GM18870 (cell line): ENCODE results near the gene PTPRCAP.
"Not testable (repeated sequence)": the region's sequence is repeated elsewhere in the genome, so short reads cannot be mapped to it uniquely, and the experiment has no call there.

Experiments
- ATAC-seq: cut with Tn5 transposase; IDR thresholded peaks from one replicate; pipeline ENCODE4 v1.9.1; 2021; ENCODE audit warnings: moderate library complexity; ENCODE audit not compliant: unreplicated experiment

PTPRCAP gene, protein sequence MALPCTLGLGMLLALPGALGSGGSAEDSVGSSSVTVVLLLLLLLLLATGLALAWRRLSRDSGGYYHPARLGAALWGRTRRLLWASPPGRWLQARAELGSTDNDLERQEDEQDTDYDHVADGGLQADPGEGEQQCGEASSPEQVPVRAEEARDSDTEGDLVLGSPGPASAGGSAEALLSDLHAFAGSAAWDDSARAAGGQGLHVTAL

DNA sequence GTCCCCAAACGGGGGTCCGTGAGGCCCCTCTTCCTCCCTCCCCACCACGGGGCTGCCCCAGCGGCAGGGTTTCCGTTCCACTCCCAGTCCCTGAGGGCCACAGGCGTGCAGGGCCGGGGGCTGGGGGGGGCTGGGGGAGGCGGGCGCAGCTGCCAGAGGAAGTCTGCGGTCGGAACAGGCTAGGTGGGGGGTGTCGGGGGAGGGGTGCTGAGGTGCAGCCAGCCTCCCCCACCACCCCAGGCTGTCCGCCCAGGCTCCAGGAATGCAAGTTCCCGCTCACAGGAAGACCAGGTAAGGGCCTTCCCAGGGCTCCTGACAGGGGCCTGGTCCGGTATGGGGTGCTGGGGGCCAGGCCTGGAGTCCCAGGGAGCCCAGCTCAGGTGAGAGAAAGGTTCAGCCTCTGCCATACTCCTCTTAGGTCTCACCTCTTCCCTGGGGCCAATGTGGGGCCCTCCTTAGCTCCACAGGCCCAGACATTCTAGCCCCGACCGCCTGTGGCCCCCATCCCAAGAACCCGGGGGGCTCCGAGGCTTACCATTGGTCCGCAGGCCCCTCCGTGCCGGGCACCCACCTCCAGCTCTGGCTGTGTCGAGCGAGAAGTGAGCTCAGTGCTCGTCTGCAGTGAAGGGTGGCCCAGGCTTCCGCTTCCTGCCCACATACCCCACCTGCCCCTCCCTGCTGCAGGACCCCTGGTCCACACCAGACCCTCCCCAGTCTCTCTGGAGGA is at the start of gene PTPRCAP:
PTPRCAP (minus strand) TSS at position 601 of the 727 bp plus-strand sequence; CDS start at position 538, 63 bp downstream.
- no peak for ATAC-seq

DNA sequence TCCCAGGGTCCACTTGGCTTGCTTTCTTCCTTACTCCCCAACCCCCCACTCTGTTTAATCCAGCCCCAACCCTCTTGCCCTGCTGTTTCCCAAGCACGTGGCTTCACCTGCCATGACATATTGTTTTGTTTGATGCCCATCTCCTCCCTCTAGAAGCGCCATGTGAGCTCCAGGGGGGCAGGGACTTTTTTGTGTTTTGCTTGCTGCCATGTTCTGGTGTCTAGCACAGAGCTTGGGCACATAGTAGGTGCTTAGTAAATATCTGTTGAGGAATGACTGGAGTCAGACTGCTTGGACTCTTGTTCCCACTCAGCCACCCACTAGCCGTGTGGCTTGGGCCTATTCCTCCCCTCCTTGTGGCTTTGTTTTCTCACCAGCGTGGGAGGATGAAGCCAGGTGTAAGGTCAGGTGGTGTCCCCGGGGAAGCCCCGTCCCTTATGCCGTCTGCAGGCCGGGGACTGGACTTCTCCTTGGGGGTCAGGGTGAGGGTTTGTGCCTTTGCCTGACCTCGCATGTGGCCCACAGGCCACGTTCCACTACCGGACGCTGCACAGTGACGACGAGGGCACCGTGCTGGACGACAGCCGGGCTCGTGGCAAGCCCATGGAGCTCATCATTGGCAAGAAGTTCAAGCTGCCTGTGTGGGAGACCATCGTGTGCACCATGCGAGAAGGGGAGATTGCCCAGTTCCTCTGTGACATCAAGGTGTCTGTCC is 49.2 kb upstream of the PTPRCAP start:
- peak; percentile 28 for ATAC-seq

DNA sequence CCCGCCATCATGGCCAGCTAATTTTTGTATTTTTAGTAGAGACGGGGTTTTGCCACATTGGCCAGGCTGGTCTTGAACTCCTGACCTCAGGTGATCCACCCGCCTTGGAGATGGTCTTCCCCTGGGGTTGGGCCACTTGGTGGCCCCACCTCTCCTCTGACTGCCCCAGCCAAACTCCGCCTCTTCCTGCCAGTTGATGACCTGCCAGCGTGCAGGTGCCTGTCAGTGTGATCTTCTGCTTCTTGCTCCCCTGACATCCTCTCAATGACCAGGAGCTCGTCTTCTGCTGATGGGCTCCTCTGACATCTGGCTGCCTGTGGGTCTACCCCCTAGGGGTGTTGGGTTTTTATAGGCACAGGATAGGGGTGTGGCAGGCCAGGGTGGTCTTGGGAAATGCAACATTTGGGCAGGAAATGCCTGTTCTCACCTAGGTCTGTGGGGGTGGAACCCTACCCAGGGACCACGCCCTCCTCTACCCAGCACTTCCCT is 48.4 kb upstream of the PTPRCAP start:
- ATAC-seq: not testable (repeated sequence)

DNA sequence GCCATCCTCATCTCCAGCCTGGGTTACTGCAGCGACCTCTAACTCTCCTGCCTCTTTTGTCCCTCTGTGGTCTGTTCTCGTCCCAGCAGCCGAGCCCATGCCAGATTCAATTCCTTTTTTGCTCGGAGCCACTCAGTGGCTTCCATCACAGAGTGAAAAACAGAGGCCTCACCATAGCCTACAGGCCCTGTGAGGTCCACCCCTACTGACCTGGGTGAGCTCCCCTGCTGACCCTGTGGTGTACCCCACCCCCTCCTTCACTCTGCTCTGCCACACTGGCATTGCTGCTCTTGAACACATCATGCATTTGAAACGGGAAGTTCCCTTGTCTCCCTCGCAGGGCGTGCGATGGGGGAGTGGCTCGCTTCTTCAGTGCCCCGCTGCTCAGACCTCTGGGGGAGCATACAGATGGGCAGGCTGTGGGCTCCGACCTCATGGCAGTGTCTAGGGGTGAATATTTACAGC is 47.4 kb upstream of the PTPRCAP start:
- no peak for ATAC-seq

DNA sequence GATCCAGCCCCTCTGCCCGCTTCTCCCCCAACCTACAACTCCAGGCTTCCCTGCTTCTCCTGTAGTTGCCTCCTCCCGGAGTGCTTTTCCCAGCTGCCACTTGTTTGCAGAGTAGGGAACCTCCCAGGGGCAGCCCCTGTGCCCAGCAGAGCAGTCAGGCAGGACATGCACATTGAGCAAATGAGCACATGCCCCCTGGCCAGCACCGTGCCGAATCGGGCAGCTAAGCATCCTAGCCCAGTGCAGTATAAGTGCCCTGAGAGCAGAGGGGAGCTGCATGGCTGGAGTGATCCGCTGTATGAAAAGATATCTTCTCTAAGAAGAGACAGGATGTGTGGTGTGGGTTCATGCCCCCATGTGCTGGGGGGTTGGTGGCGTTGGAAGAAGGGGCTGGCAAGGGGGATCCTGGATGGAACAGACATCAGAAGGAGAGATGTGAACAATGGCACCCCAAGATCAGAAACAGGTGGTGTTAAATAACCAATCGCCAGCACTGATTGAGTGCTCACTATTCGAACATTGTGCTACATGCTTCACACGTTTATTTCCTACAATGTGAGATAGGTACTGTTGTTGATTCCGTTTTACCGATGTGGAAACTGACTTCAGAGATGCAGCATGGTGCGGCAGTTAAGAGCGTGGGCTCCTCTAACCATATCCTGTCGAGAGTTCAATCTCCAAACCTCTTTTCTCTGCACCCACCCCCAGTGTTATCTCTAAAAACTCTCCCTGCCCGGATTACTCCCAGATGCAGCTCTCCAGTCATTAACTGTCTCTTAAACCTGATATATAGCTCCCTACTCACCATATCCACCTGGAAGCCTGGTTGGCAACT is 46.6 kb upstream of the PTPRCAP start:
- no peak for ATAC-seq

DNA sequence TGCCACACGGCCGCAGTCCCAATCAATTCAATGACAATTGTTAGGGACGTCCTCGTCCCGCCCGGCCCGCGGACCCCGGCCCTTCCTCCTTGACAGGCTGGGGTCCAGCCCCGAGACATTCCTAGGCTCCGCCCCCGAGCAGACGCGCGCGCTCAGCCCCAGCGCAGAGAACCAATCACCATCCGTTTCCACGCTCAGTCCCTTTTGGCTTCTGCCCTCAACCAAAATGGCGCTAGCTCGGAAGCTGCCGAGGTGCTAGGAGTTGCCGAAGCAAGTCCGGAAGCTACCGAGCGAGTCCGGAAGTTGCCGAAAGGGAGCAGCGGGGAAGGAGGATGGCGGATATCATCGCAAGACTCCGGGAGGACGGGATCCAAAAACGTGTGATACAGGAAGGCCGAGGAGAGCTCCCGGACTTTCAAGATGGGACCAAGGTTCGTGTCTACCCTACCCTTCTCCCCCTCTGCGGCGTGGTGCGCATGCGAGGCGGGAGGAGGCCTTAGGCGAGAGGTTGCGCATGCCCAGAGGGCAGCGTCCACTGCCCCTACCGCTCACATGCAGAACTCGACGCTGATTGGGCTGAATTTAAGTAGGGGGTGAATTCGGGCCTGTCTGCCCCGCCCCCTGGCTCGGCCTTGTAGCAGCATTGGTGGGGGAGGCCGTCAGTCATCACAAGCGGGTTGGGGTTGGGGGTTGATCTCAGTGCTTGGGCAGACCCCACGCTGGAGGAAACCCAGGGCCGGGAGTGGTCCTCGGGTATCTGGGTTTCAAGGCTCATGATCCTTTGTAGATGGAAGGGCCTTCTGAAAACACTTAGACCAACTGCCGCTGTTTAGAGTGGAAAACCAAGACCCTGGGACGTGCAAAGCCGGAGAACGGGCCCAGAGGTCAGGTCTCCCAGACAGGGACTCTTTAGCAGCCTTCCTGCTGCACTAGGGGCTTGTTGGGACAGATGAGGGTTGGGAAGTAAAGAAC is 45.6 kb upstream of the PTPRCAP start, which contains the start of gene AIP:
AIP (plus strand) TSS at position 200 of the 972 bp plus-strand sequence; CDS start at position 333, 133 bp downstream.
- peak; percentile 75 for ATAC-seq

DNA sequence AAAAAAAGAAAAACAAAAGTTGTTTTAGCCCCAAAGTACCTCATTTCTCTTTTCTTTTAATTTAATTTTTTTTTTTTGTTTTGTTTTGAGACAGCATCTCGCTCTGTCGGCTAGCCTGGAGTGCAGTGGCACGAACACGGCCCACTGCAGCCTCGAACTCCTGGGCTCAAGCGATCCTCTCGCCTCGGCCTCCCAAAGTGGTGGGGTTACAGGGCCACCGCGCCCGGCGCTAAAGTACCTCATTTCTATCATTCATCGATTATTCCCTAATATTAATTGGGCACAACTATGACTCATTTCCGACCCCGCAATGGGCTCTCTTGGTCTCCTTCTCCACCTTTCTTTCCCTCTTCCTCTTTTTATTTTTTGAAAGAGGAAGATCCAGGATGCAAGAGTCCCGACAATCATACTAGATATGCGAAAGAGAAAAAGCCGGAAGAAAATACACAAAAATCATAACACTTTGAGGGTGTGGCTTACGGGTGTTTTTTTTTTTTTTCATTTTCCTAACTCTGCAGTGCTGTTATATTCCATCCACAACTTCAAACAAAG is 44.9 kb upstream of the PTPRCAP start:
- ATAC-seq: no peak

DNA sequence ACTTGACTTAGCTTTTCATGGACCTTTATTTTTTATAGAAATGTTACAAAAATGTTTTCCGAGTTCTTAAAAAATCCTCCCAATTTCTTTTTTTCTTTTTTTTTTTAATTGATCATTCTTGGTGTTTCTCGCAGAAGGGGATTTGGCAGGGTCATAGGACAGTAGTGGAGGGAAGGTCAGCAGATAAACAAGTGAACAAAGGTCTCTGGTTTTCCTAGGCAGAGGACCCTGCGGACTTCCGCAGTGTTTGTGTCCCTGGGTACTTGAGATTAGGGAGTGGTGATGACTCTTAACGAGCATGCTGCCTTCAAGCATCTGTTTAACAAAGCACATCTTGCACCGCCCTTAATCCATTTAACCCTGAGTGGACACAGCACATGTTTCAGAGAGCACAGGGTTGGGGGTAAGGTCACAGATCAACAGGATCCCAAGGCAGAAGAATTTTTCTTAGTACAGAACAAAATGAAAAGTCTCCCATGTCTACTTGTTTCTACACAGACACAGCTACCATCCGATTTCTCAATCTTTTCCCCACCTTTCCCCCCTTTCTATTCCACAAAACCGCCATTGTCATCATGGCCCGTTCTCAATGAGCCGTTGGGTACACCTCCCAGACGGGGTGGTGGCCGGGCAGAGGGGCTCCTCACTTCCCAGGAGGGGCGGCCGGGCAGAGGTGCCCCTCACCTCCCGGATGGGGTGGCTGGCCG is 40.0 kb upstream of the PTPRCAP start:
- not testable (repeated sequence) for ATAC-seq

DNA sequence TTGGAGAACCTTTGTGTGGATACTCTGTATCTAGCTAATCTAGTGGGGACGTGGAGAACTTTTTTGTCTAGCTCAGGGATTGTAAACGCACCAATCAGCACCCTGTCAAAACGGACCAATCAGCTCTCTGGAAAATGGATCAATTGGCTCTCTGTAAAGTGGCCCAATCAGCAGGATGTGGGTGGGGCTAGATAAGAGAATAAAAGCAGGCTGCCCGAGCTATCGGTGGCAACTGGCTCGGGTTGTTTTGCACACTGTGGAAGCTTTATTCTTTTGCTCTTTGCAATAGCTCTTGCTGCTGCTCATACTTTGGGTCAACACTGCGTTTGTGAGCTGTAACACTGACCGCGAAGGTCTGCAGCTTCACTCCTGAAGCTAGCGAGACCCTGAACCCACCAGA is 39.2 kb upstream of the PTPRCAP start:
- ATAC-seq: not testable (repeated sequence)

DNA sequence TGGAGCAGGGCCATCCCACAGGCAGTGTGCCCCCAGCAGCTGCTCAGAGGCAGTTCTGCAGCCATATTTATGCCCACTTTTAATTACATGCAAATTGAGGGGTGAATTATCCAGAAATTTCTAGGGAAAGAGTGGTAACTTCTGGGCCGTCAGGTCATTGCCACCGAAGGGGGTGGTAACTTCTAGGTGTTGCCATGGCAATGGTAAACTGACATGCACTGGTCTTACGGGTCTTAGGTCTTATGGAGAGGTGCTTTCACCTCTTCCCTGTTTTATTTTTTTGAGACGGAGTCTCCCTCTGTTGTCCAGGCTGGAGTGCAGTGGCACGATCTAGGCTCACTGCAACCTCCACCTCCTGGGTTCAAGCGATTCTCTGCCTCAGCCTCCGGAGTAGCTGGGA is 35.4 kb upstream of the PTPRCAP start:
- ATAC-seq: no peak

DNA sequence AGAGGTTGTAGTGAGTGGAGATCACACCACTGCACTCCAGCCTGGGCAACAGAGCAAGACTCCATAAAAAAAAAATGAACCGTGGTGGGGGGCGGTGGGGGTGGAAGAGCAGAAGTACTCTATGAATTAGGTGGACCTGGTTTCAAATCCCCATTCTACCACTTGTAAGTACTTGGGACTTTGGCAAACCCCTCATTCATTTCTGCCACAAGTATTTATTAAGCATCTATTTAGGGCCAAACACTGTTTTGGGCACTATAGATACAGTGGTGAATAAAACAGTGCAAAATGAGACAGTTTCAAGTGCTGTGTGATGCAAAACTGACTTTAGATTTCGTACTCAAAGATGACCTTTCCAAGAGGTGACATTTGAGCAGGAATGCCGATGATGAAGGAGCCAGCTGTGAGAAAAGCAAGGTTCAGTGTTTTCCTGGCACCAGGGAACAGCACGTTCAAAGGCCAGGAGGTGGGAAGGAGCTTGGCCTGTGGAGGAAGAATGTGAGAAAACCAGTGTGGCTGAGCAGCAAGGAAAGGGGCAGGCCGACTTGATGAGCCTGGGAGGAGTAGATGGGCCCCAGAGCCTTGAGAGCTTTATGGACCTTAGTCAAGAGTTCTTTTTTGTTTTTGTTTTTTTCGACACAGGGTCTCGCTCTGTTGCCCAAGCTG is 33.0 kb upstream of the PTPRCAP start:
- ATAC-seq: no peak

DNA sequence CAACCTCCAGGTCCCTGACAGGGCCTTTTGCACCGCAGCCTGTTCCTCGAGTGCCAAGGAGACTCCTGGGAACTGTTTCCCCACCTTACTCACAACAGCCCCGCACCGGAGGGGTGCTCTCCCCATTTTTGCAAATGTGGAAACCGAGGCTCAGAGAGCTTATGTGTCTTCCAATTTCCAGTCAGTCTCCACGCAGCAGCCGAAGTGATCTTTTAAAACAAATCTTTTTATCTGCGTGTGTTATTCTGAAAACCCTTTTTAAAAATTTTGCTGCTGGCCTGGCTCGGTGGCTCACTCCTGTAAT is 32.0 kb upstream of the PTPRCAP start:
- no peak for ATAC-seq

DNA sequence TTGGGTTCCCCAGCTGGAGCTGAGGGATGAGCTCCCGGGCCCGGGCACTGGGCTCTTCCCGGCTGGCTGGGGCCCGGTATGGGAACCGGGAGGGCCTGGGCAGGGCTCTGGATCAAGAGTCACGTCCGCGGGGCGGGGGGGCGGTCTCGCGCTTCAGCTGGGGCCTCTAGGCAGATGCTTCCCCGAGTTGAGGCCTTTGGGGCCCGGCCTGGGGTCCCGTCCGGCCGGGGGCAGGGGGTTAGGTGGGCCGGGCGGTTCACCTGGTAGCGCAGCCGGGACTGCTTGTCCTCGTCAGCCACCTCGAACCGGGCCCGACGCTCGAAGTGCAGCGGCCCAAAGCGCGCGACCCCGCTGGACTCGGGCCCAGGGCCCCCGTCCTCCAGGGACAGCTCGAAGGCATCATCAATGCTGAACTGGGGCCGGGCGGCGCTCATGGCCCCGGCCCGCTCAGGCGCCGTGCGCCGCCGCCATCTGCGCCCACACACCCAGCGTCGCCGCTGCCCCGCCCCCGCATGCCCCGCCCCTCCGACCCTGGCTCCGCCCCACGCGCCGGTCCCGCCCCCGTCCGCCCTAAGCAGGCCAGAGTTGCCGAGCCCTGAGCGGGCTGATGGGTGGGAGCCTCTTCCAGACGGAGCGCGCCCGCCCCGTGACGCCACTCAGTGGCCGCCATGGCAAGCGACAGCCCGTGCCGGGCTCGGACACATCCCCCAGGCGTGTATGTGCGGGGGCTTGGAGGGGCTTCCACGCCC is 31.5 kb upstream of the PTPRCAP start, which contains the start of gene TMEM134:
TMEM134 (minus strand) TSS at position 493 of the 749 bp plus-strand sequence; CDS start at position 434, 59 bp downstream.
- no peak for ATAC-seq

DNA sequence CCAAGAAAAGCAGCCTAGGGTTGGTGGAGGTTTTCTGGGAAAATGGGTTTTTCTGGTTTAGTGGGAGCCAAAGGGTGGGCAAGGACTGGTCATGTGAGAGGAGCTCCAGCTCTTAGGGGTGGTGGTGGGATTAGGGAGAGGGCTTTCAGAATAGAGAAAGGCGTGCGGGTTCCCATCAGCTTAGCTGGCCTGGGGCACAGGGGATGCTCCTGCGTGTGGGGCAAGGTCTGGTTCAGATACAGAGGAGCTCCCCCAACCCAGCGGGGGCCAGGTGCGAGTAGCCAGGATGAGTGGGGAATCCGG is 30.9 kb upstream of the PTPRCAP start:
- no peak for ATAC-seq

DNA sequence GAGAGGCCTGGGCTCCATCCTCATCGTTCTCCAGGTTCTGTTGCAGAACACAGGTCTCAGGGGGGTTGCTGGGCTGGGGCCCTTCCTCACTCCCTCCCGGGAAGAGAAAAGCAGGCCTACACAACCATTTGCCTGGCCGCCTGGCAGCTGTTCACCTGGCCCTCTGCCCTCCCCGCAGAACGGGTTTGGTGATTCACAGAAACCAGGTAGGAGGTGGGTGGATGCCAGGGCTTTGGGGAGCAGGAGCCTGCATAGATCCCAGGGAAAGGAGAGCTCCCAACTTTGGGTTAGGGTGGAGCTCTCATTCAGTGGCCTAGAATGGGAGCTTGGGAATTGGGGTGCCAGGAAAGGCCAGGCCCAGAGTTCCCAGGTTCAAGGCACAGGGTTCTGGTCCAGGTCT is 30.6 kb upstream of the PTPRCAP start:
- ATAC-seq: no peak

DNA sequence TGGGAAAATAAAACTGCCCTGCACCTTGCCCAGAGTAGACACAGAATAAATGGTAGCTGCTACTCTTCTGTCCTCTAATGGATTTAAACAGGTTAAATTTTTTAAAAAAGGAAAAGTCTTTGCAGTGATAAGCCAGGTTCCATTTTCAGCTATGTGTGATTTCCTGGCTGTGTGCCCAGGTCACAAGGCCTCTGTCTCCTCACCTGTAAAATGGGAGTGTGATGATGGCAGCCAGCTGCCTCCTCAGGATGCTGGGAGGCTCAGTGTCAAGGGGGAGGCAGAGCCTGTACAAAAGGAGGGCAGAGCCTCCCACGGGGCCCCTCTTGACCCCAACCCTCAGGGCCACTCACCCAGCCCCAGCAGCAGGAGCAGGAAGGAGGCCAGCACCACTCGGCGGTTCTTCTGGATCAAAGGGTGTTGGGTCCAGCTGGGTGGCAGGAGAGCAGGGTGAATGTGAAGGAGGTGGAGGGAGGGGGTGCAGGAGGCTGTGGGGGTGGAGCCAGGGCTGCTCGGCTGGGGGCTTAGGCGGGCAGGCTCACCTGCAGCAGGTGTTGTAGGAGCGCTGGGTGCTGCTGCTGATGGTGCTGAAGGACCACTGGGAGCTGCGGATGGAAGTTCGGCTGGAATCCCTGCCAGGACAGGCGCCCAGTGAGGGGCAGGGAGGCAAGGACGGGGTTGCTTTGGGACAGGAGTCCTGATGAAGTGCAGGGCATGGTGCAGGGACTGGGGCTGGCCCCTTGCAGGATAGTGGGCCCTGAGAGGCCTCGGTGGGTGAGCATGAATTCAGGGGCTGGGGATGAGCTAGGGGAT is 29.7 kb upstream of the PTPRCAP start:
- ATAC-seq: no peak

DNA sequence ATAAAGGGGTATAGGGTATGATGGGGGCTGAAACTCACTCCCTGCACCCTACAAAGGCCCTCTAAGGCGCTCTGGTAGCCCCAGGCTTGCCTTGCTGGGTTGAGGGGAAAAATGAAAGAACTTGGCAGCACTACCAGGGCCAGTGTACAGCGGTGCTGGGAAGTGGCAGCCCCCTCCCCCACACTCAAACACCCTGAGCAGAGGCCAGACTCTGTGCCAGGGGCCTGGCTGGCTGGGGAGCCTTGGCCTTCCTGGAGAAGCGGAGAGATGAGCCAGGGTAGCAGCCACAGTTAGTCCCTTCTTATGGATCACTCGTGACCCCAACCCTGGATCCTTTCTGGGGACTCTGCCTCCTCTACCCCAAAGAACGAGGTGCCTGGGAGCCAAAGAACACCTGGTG is 28.9 kb upstream of the PTPRCAP start:
- no peak for ATAC-seq
